ENCODE results near the gene PTPRF. TPM values are rescaled to one million over a fixed set of nuclear protein-coding genes. Genes with fewer than 3 reads are reported as not detected.

Gene PTPRF
- total RNA-seq, 2 experiments from 2014 or later, result 2.1 to 2.4 TPM

Other genes with a start within 250 kb of the PTPRF start
- gene C1orf210, start 245.3 kb upstream of the PTPRF start, total RNA-seq, result not detected
- under 1 TPM in 1 of 2 experiments, not detected in 1; 0.45 TPM for gene TIE1, start 229.9 kb upstream of the PTPRF start, total RNA-seq
- not detected for gene MPL, start 193.1 kb upstream of the PTPRF start, total RNA-seq
- 100 to 1,000 TPM; 130 to 141 TPM for gene CDC20, start 171.9 kb upstream of the PTPRF start, total RNA-seq
- gene ELOVL1, start 162.9 kb upstream of the PTPRF start, total RNA-seq, result 10 to 100 TPM; 71.8 to 74.1 TPM
- gene MED8, start 141.1 kb upstream of the PTPRF start, total RNA-seq, result 10 to 100 TPM; 35.6 to 36.9 TPM
- gene SZT2, start 141.0 kb upstream of the PTPRF start, total RNA-seq, result 10 to 100 TPM; 55.6 to 57.8 TPM
- gene HYI, start 77.0 kb upstream of the PTPRF start, total RNA-seq, result 10 to 100 TPM; 15.6 to 16.8 TPM
- gene KDM4A, start 119.3 kb downstream of the PTPRF start, total RNA-seq, result 10 to 100 TPM; 45.3 to 49.4 TPM
- gene ST3GAL3, start 176.7 kb downstream of the PTPRF start, total RNA-seq, result 10 to 100 TPM; 14.2 to 16.9 TPM

Measured in activated CD4-positive, alpha-beta memory T cell treated with anti-CD3 and anti-CD28 coated beads, Interleukin-2, amount 10 ng/mL, durations not matched to agents 7 days and 5 days (primary cell).